ENCODE results near the gene TTC34. TPM values are rescaled to one million over a fixed set of nuclear protein-coding genes. Genes with fewer than 3 reads are reported as not detected.

TTC34 gene
- total RNA-seq, 4 donors from 2014 or later = not detected

- intact Hi-C loops (cut with DNase I; ENCODE audit: low total_unique reads) = no loop called here
- Histone ChIP-seq H3K9me3 (no peaks in the 10 kb centered on the region), H3K4me3 (no peak overlapping the region), H3K4me1 (no peaks in the 10 kb centered on the region), H3K27ac (no peak overlapping the region), H3K36me3 (no peaks in the 10 kb centered on the region), H3K27me3 (peaks cover 3 to 28% (median 5%) of the 10 kb centered on the region in 3 donors)
- no peak for TF ChIP-seq CTCF (IDR thresholded peaks at IDR 0.05 in 4 of 5, conservative IDR thresholded peaks at IDR 0.05 in 1 of 5)
- TF ChIP-seq POLR2A (IDR thresholded peaks at IDR 0.05) = no peak
- in situ Hi-C loops (cut with MboI; ENCODE audit: low sequenced_read_pairs in 4 of 4) = loop anchor here in 2 of 4 donors (25.0 kb wide), 1 partner anchor 409 kb away; the partner anchor contains the start of gene FAAP20 (in 2 of the 2)
- ATAC-seq (no peak), DNase-seq (no peak)
Observed at GRCh38 chr1:2595812-2596529, 205.5 kb downstream of the TTC34 start.

GRCh38 chr1:2595261-2595811 lies 206.2 kb downstream of the TTC34 start:
- intact Hi-C loops (cut with DNase I; ENCODE audit: low total_unique reads) = no loop called here

GRCh38 chr1:2594641-2595131 lies 206.8 kb downstream of the TTC34 start:
- Histone ChIP-seq H3K4me3 (no peak overlapping the region), H3K9me3 (no peaks in the 10 kb centered on the region), H3K36me3 (no peaks in the 10 kb centered on the region), H3K27me3 (peaks cover 3 to 28% (median 5%) of the 10 kb centered on the region in 3 donors), H3K4me1 (no peaks in the 10 kb centered on the region), H3K27ac (no peak overlapping the region)
- in situ Hi-C loops (cut with MboI; ENCODE audit: low sequenced_read_pairs in 4 of 4) = loop anchor here in 2 of 4 donors (25.0 kb wide), 1 partner anchor 407 kb away; the partner anchor contains the start of gene FAAP20 (in 2 of the 2)
- intact Hi-C loops (cut with DNase I; ENCODE audit: low total_unique reads) = no loop called here
- no peak for ATAC-seq
- no peak for DNase-seq
- TF ChIP-seq CTCF (IDR thresholded peaks at IDR 0.05 in 4 of 5, conservative IDR thresholded peaks at IDR 0.05 in 1 of 5) = no peak
- no peak for TF ChIP-seq POLR2A (IDR thresholded peaks at IDR 0.05)

More at GRCh38 chr1:2595261-2595811, 206.2 kb downstream of the TTC34 start:
- Histone ChIP-seq H3K4me1 (no peaks in the 10 kb centered on the region), H3K4me3 (no peak overlapping the region), H3K36me3 (no peaks in the 10 kb centered on the region), H3K27ac (no peak overlapping the region), H3K27me3 (peaks cover 3 to 28% (median 5%) of the 10 kb centered on the region in 3 donors), H3K9me3 (no peaks in the 10 kb centered on the region)
- in situ Hi-C loops (cut with MboI; ENCODE audit: low sequenced_read_pairs in 4 of 4) = loop anchor here in 2 of 4 donors (25.0 kb wide), 1 partner anchor 408 kb away; the partner anchor contains the start of gene FAAP20 (in 2 of the 2)
- ATAC-seq (no peak), DNase-seq (no peak)
- TF ChIP-seq CTCF (IDR thresholded peaks at IDR 0.05 in 4 of 5, conservative IDR thresholded peaks at IDR 0.05 in 1 of 5) (no peak), POLR2A (IDR thresholded peaks at IDR 0.05) (no peak)

- Histone ChIP-seq H3K36me3 (no peaks in the 10 kb centered on the region), H3K9me3 (no peaks in the 10 kb centered on the region), H3K27me3 (peaks cover 3 to 28% (median 5%) of the 10 kb centered on the region in 3 donors), H3K4me1 (no peaks in the 10 kb centered on the region), H3K27ac (no peak overlapping the region), H3K4me3 (peak overlapping the region in 3 of 4 donors; percentile 19 to 35 (median 25))
- intact Hi-C loops (cut with DNase I; ENCODE audit: low total_unique reads) (no loop called here), in situ Hi-C loops (cut with MboI; ENCODE audit: low sequenced_read_pairs in 4 of 4) (loop anchor here in 2 of 4 donors (25.0 kb wide), 1 partner anchor 407 kb away; the partner anchor contains the start of gene FAAP20 (in 2 of the 2))
- no peak for ATAC-seq
- no peak for DNase-seq
- TF ChIP-seq CTCF (IDR thresholded peaks at IDR 0.05 in 4 of 5, conservative IDR thresholded peaks at IDR 0.05 in 1 of 5) (no peak), POLR2A (IDR thresholded peaks at IDR 0.05) (no peak)
Observed at GRCh38 chr1:2594001-2594640, 207.4 kb downstream of the TTC34 start.
